Naive thymus-derived CD4-positive, alpha-beta T cell (primary cell): ENCODE data around the gene NAALADL2. TPM values are rescaled to one million over a fixed set of nuclear protein-coding genes. Genes with fewer than 3 reads are reported as not detected.

Source experiments
- ATAC-seq: fragments of 150-1000 bp; cut with Tn5 transposase; 2 replicates; pipeline ENCODE4 v1.10.0; 2021; ENCODE audit warnings: mild to moderate bottlenecking, moderate library complexity
- CTCF ChIA-PET: fragments of 350-600 bp; sonication (Branson Sonifier 250); formaldehyde crosslinking; loops from one replicate; lab custom pipeline; 2021; ENCODE audit warnings: antibody characterized with exemption; lab: Charles Lee
- POLR2A ChIA-PET: fragments of 350-600 bp; sonication (Branson Sonifier 250); formaldehyde crosslinking; loops from one replicate; lab custom pipeline; 2021; ENCODE audit warnings: antibody characterized with exemption, inconsistent platforms; lab: Charles Lee
- DNase-seq, 9 donors: peaks; one replicate each; pipeline versions ENCODE4 v3.0.0 to v3.0.0-alpha.2; 2020 to 2022; ENCODE audit warnings: mixed read lengths in 1 of 9
- H3K27ac ChIP-seq: one replicate; pipeline ENCODE4 v1.7.0; 2013; ENCODE audit warnings: mild to moderate bottlenecking, low read depth, low read length, moderate library complexity
- H3K27me3 ChIP-seq, 2 donors: one replicate each; pipeline ENCODE4 v1.7.0; 2013; ENCODE audit warnings: low read length in 2 of 2, mild to moderate bottlenecking in 2 of 2, moderate library complexity in 2 of 2; ENCODE audit not compliant: control insufficient read depth in 2 of 2, insufficient read depth in 2 of 2
- H3K36me3 ChIP-seq, 3 experiments: 1 replicate in 2 of 3; 2 replicates in 1 of 3; pipeline ENCODE4 v1.7.0; 2013; ENCODE audit warnings: low read length in 3 of 3, mild to moderate bottlenecking in 3 of 3, moderate library complexity in 1 of 3; ENCODE audit not compliant: insufficient read depth in 3 of 3, control insufficient read depth in 2 of 3
- H3K4me1 ChIP-seq, 2 donors: one replicate each; pipeline ENCODE4 v1.7.0; 2013; ENCODE audit warnings: low read length in 2 of 2, mild to moderate bottlenecking in 2 of 2, moderate library complexity in 1 of 2; ENCODE audit not compliant: control insufficient read depth in 2 of 2, insufficient read depth in 2 of 2
- H3K4me3 ChIP-seq: 2 replicates; pipeline ENCODE4 v1.7.0; 2013; ENCODE audit warnings: mild to moderate bottlenecking, low read length
- H3K9me3 ChIP-seq, 3 experiments: 1 replicate in 2 of 3; 2 replicates in 1 of 3; pipeline ENCODE4 v1.7.0; 2013; ENCODE audit warnings: low read length in 3 of 3; ENCODE audit not compliant: control insufficient read depth in 2 of 3
- H3K27ac Mint-ChIP-seq, 9 donors: one replicate each; pipeline ENCODE4 v1.8.0; 2020 to 2022; ENCODE audit warnings: mixed read lengths in 9 of 9, mild to moderate bottlenecking in 8 of 9, moderate library complexity in 5 of 9, inconsistent platforms in 2 of 9
- H3K27me3 Mint-ChIP-seq, 5 donors: one replicate each; pipeline ENCODE4 v1.8.0; 2021 to 2022; ENCODE audit warnings: mixed read lengths in 5 of 5, mild to moderate bottlenecking in 1 of 5
- H3K36me3 Mint-ChIP-seq, 5 donors: one replicate each; pipeline ENCODE4 v1.8.0; 2020 to 2022; ENCODE audit warnings: mixed read lengths in 5 of 5, mild to moderate bottlenecking in 3 of 5, inconsistent platforms in 1 of 5
- H3K4me1 Mint-ChIP-seq, 7 donors: one replicate each; pipeline ENCODE4 v1.8.0; 2020 to 2022; ENCODE audit warnings: mixed read lengths in 7 of 7, mild to moderate bottlenecking in 3 of 7, inconsistent platforms in 1 of 7
- H3K4me3 Mint-ChIP-seq, 10 donors: one replicate each; pipeline ENCODE4 v1.8.0; 2020 to 2022; ENCODE audit warnings: mild to moderate bottlenecking in 10 of 10, mixed read lengths in 10 of 10, moderate library complexity in 6 of 10, inconsistent platforms in 2 of 10
- H3K9me3 Mint-ChIP-seq, 11 donors: one replicate each; pipeline ENCODE4 v1.8.0; 2020 to 2022; ENCODE audit warnings: mixed read lengths in 11 of 11, mild to moderate bottlenecking in 4 of 11, inconsistent platforms in 1 of 11, moderate library complexity in 1 of 11
- intact Hi-C, 2 donors: fragments of 100-400 bp; cut with micrococcal nuclease; formaldehyde crosslinking; loops; one replicate each; pipeline ENCODE4 v1.15.1; 2023
- polyA plus RNA-seq, 2 donors: library from polyadenylated mRNA; unstranded; fragments of 300-500 nt; fragmentation: Illumina TruSeq; gene quantifications; one replicate each; pipeline ENCODE4 v1.2.3, GENCODE V29; 2021
- total RNA-seq, 6 experiments: library from RNA in 5 of 6; stranded (reverse) in 5 of 6; gene quantifications; 1 replicate in 5 of 6; 2 replicates in 1 of 6; pipeline ENCODE4 v1.2.3 and lab custom pipeline; 2021 to 2026

NAALADL2 gene
- total and polyA plus RNA-seq, 7 experiments from 2014 or later: 0.76 to 1.4 TPM; not detected in 5

GRCh38 chr3:175227126-175227525, 368.0 kb downstream of the NAALADL2 start:
- no peak for DNase-seq
- Histone ChIP-seq H3K4me1 (no peaks in the 10 kb centered on the region), H3K27ac (no peak overlapping the region), H3K27me3 (no peaks in the 10 kb centered on the region), H3K4me3 (no peak overlapping the region), H3K9me3 (no peaks in the 10 kb centered on the region), H3K36me3 (no peaks in the 10 kb centered on the region)
- ChIA-PET POLR2A (no interaction called here), CTCF (no interaction called here)
- Mint-ChIP-seq H3K4me3 (no peak overlapping the region), H3K36me3 (no peaks in the 10 kb centered on the region), H3K9me3 (peaks cover 0 to 5% (median 0%) of the 10 kb centered on the region in 11 donors), H3K27ac (no peak overlapping the region), H3K4me1 (no peaks in the 10 kb centered on the region), H3K27me3 (no peaks in the 10 kb centered on the region)
- no peak for ATAC-seq
- intact Hi-C loops: no loop called here

GRCh38 chr3:175233957-175234940, 375.1 kb downstream of the NAALADL2 start:
- no peaks in the 10 kb centered on the region for H3K4me1 ChIP-seq
- ChIA-PET POLR2A (interaction anchor here (0.6 kb wide), 1 partner anchor 36 kb away, joined by 4 read pairs; no protein-coding TSS in a partner anchor), CTCF (no interaction called here)
- ATAC-seq: no peak
- H3K4me1 Mint-ChIP-seq: no peaks in the 10 kb centered on the region
- no peak overlapping the region for H3K4me3 ChIP-seq
- no peak overlapping the region for H3K4me3 Mint-ChIP-seq
- H3K9me3 ChIP-seq: no peaks in the 10 kb centered on the region
- H3K36me3 ChIP-seq: no peaks in the 10 kb centered on the region
- no peaks in the 10 kb centered on the region for H3K27me3 Mint-ChIP-seq
- no peaks in the 10 kb centered on the region for H3K27me3 ChIP-seq
- intact Hi-C loops: no loop called here
- DNase-seq: no peak
- H3K27ac ChIP-seq: no peak overlapping the region
- no peak overlapping the region for H3K27ac Mint-ChIP-seq
- no peaks in the 10 kb centered on the region for H3K36me3 Mint-ChIP-seq
- H3K9me3 Mint-ChIP-seq: peaks cover 0 to 5% (median 0%) of the 10 kb centered on the region in 11 donors

DNA sequence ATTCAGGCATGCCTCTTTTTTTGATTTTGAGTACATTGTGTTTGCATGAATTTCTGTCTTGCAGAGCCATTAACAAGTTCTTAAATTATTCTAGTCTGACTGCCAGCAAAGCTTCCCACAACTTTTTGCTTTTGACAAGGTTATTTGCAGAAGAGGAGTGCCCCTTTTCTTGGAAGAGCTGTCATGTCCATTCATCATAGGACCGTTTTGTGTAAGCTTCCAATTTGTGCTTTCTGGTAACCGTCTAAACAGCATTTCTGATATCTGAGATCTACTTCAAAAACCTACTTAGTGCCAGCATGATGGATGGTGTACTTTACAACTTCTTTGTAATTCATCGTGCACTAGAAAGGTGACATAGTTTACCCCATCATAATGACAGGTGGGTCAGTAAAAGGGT, 379.7 kb downstream of the NAALADL2 start:
- Histone ChIP-seq H3K27ac (no peak overlapping the region), H3K27me3 (no peaks in the 10 kb centered on the region), H3K36me3 (no peaks in the 10 kb centered on the region), H3K4me3 (no peak overlapping the region), H3K9me3 (no peaks in the 10 kb centered on the region), H3K4me1 (no peaks in the 10 kb centered on the region)
- no peak overlapping the region for H3K4me3 Mint-ChIP-seq
- DNase-seq (no peak), ATAC-seq (no peak)
- no peak overlapping the region for H3K27ac Mint-ChIP-seq
- ChIA-PET CTCF (no interaction called here), POLR2A (no interaction called here)
- H3K27me3 Mint-ChIP-seq: no peaks in the 10 kb centered on the region
- intact Hi-C loops: no loop called here
- peaks cover 0 to 5% (median 0%) of the 10 kb centered on the region in 11 donors for H3K9me3 Mint-ChIP-seq
- H3K36me3 Mint-ChIP-seq: no peaks in the 10 kb centered on the region
- no peaks in the 10 kb centered on the region for H3K4me1 Mint-ChIP-seq

- Mint-ChIP-seq H3K4me1 (no peaks in the 10 kb centered on the region), H3K4me3 (no peak overlapping the region), H3K27me3 (no peaks in the 10 kb centered on the region), H3K36me3 (no peaks in the 10 kb centered on the region), H3K9me3 (no peaks in the 10 kb centered on the region), H3K27ac (no peak overlapping the region)
- DNase-seq: no peak
- no peaks in the 10 kb centered on the region for H3K27me3 ChIP-seq
- intact Hi-C loops: no loop called here
- ATAC-seq: no peak
- no peak overlapping the region for H3K27ac ChIP-seq
- CTCF ChIA-PET: no interaction called here
- H3K9me3 ChIP-seq: no peaks in the 10 kb centered on the region
- H3K36me3 ChIP-seq: no peaks in the 10 kb centered on the region
- no peak overlapping the region for H3K4me3 ChIP-seq
- H3K4me1 ChIP-seq: no peaks in the 10 kb centered on the region
- POLR2A ChIA-PET: no interaction called here
Measured at GRCh38 chr3:175240921-175241320, 381.8 kb downstream of the NAALADL2 start.

DNA sequence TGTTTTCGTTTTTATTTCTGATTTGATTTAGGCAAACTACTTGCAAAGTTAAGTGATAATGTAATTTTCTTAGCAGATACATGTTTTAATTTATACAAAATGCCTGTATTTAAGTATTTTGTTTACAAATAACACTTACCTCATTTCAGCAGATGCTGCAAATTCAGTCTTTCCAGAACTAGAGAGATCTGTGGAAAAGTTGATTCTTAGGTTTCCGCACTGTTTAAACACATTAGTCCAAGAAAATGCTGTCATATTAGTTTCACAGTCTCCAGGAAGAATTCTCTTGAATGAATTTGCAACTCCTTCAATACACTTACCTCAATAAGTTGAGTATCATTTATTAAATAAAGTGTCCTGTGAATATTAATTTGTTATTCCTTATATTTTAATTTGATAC, 383.1 kb downstream of the NAALADL2 start:
- ATAC-seq: no peak
- Histone ChIP-seq H3K4me3 (no peak overlapping the region), H3K9me3 (no peaks in the 10 kb centered on the region), H3K27ac (no peak overlapping the region), H3K36me3 (no peaks in the 10 kb centered on the region), H3K4me1 (no peaks in the 10 kb centered on the region), H3K27me3 (no peaks in the 10 kb centered on the region)
- ChIA-PET POLR2A (interaction anchor here (0.6 kb wide), 1 partner anchor 1776 kb away, joined by 3 read pairs; no protein-coding TSS in a partner anchor), CTCF (no interaction called here)
- DNase-seq: no peak
- no peaks in the 10 kb centered on the region for H3K9me3 Mint-ChIP-seq
- no peak overlapping the region for H3K4me3 Mint-ChIP-seq
- intact Hi-C loops: no loop called here
- H3K4me1 Mint-ChIP-seq: no peaks in the 10 kb centered on the region
- H3K36me3 Mint-ChIP-seq: no peaks in the 10 kb centered on the region
- H3K27ac Mint-ChIP-seq: no peak overlapping the region
- no peaks in the 10 kb centered on the region for H3K27me3 Mint-ChIP-seq

- ChIA-PET CTCF (interaction anchor here (0.6 kb wide), 1 partner anchor 48 kb away, joined by 3 read pairs; no protein-coding TSS in a partner anchor), POLR2A (no interaction called here)
- no peak overlapping the region for H3K27ac Mint-ChIP-seq
- no peaks in the 10 kb centered on the region for H3K27me3 Mint-ChIP-seq
- intact Hi-C loops: no loop called here
- Histone ChIP-seq H3K4me1 (no peaks in the 10 kb centered on the region), H3K4me3 (no peak overlapping the region), H3K27me3 (no peaks in the 10 kb centered on the region), H3K9me3 (no peaks in the 10 kb centered on the region), H3K27ac (no peak overlapping the region), H3K36me3 (no peaks in the 10 kb centered on the region)
- H3K36me3 Mint-ChIP-seq: no peaks in the 10 kb centered on the region
- peaks cover 0 to 3% (median 0%) of the 10 kb centered on the region in 11 donors for H3K9me3 Mint-ChIP-seq
- ATAC-seq (no peak), DNase-seq (no peak)
- no peak overlapping the region for H3K4me3 Mint-ChIP-seq
- no peaks in the 10 kb centered on the region for H3K4me1 Mint-ChIP-seq
Measured at GRCh38 chr3:175246234-175246633, 387.1 kb downstream of the NAALADL2 start.
